HepG2 (cell line): ENCODE results near the gene DHH. TPM values are rescaled to one million over a fixed set of nuclear protein-coding genes. Genes with fewer than 3 reads are reported as not detected.

Experiments used
- E2F2 ChIP-seq: sonication (generic); formaldehyde crosslinking; IDR thresholded peaks from 2 replicates; pipeline ENCODE4 v1.4.0; 2020; ENCODE audit warnings: missing genetic modification reagents, borderline replicate concordance
- HDAC1 ChIP-seq: sonication (generic); formaldehyde crosslinking; IDR thresholded peaks from 2 replicates; pipeline ENCODE4 v1.5.1; 2020; ENCODE audit warnings: mild to moderate bottlenecking, missing genetic modification reagents
- HOXA3 ChIP-seq: sonication (generic); formaldehyde crosslinking; IDR thresholded peaks from 2 replicates; pipeline ENCODE4 v1.5.0; 2020; ENCODE audit warnings: missing genetic modification reagents
- KAT8 ChIP-seq: IDR thresholded peaks from 2 replicates; pipeline ENCODE4 v1.6.1; 2016; ENCODE audit warnings: missing genetic modification reagents, missing compliant biosample characterization
- MBNL3 ChIP-seq: fragments of 250-450 bp; sonication (Bioruptor Pico); conservative IDR thresholded peaks from 2 replicates; pipeline ENCODE4 v1.8.0; 2022; ENCODE audit warnings: mild to moderate bottlenecking, inconsistent platforms
- SMAD3 ChIP-seq: sonication (generic); formaldehyde crosslinking; IDR thresholded peaks from 2 replicates; pipeline ENCODE4 v1.4.0; 2020; ENCODE audit warnings: missing genetic modification reagents
- ZBTB25 ChIP-seq: IDR thresholded peaks from 2 replicates; pipeline ENCODE4 v1.6.1; 2018; ENCODE audit warnings: missing genetic modification reagents
- ZBTB7A ChIP-seq: sonication (generic); formaldehyde crosslinking; IDR thresholded peaks from 2 replicates; pipeline ENCODE4 v1.8.0; 2022; ENCODE audit warnings: mild to moderate bottlenecking, missing genetic modification reagents
- ZNF430 ChIP-seq: sonication (generic); formaldehyde crosslinking; IDR thresholded peaks from 2 replicates; pipeline ENCODE4 v1.9.0; 2021; ENCODE audit warnings: mild to moderate bottlenecking, missing genetic modification reagents
- ZNF564 ChIP-seq: sonication (generic); formaldehyde crosslinking; IDR thresholded peaks from 2 replicates; pipeline ENCODE4 v1.8.1; 2023; ENCODE audit warnings: mild to moderate bottlenecking, missing genetic modification reagents
- ZNF607 ChIP-seq: sonication (generic); formaldehyde crosslinking; IDR thresholded peaks from 2 replicates; pipeline ENCODE4 v1.5.1; 2020; ENCODE audit warnings: missing genetic modification reagents, mild to moderate bottlenecking, borderline replicate concordance
- ZNF737 ChIP-seq: sonication (generic); formaldehyde crosslinking; IDR thresholded peaks from 2 replicates; pipeline ENCODE4 v1.5.0; 2020; ENCODE audit warnings: missing genetic modification reagents, mild to moderate bottlenecking, borderline replicate concordance
- ZNF747 ChIP-seq: sonication (generic); formaldehyde crosslinking; IDR thresholded peaks from 2 replicates; pipeline ENCODE4 v1.8.1; 2023; ENCODE audit warnings: missing genetic modification reagents, mild to moderate bottlenecking, borderline replicate concordance
- ZNF749 ChIP-seq: sonication (generic); formaldehyde crosslinking; IDR thresholded peaks from 2 replicates; pipeline ENCODE4 v1.8.0; 2022; ENCODE audit warnings: mild to moderate bottlenecking, missing genetic modification reagents, moderate library complexity, borderline replicate concordance
- ZNF773 ChIP-seq: sonication (generic); formaldehyde crosslinking; IDR thresholded peaks from 2 replicates; pipeline ENCODE4 v1.4.0; 2020; ENCODE audit warnings: missing genetic modification reagents, borderline replicate concordance
- ZNF879 ChIP-seq: sonication (generic); formaldehyde crosslinking; IDR thresholded peaks from 2 replicates; pipeline ENCODE4 v1.8.1; 2023; ENCODE audit warnings: missing genetic modification reagents
- polyA plus RNA-seq, 8 experiments: library from polyadenylated mRNA; depleted of rRNA in 3 of 8; stranded (reverse) in 7 of 8; unstranded in 1 of 8; fragments of >200 nt; fragmentation: Illumina TruSeq in 4 of 8; extraction: Trizol in 4 of 8; gene quantifications; 2 replicates each; pipeline versions ENCODE4 v1.2.1 to v1.2.3, GENCODE V29; 2011 to 2016; ENCODE audit warnings: low read depth in 4 of 8, missing spikeins in 1 of 8, mixed read lengths in 1 of 8; ENCODE audit not compliant: insufficient read depth in 1 of 8
- total RNA-seq, 5 experiments: library from RNA; depleted of rRNA; stranded (reverse); fragments of >200 nt; fragmentation: Illumina TruSeq; extraction: Trizol; gene quantifications; 2 replicates each; pipeline ENCODE4 v1.2.3, GENCODE V29; 2016; ENCODE audit warnings: low read depth in 1 of 5
- TF ChIP-seq, protein P1 (sequence below): sonication (generic); formaldehyde crosslinking; IDR thresholded peaks from 2 replicates; pipeline ENCODE4 v1.4.0; 2020; ENCODE audit warnings: missing genetic modification reagents
- TF ChIP-seq, protein P2 (sequence below): IDR thresholded peaks from 2 replicates; pipeline ENCODE4 v1.6.1; 2012; ENCODE audit warnings: low read length, improper control_type of control experiment
- TF ChIP-seq, protein P3 (sequence below): sonication (generic); formaldehyde crosslinking; IDR thresholded peaks from 2 replicates; pipeline ENCODE4 v1.4.0; 2020; ENCODE audit warnings: missing genetic modification reagents

The DHH gene
- total and polyA plus RNA-seq, 2 of the 13 experiments (the other 11 are each of a cell fraction or from before 2014, with no cell fraction given): not detected

DNA sequence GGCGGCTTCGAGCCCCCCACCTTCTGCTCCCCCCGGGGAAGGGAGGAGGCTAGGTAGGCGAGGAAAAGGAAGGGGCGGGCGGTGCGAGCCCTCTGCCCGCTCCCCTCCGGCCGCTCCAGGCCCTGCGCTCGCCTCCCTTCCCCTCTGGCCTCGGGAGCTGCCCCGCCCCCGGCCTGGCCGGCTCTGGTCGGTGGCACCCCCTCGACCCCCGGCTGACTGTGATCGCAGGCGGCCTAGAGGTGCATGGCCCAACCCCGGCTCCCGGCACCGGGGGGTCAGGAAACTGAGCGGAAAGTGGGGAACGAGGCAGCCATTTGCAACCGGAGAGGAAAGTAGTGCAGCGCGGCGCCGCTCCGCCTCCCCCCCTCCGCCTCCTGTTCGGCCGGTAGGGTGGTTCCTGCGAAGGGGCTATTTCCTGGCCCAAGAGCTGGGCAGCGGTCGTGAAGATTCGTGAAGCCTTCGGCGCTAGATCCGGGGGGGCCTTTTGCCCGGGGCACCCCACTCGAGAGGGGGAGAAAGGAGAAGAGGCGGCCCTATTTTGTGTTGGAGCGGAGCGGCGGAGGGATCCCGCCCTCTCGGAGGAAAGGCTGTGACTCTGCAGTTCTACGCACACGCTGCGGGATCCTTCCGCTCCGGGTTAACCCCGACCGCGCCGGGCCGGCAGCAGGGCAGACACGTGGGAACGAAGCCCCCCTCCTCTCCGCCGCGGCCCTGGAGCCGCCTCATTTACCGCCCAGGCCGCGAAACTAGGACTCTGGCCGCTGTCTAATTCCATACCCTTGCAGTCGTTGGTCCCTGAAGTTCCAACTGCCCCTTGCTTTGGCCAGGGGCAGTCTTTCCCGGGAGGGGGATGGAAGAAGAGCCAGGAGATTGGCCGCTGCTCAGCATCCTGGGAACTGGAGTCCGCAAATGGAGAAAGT lies 34.1 kb downstream of the DHH start, which contains the start of gene KMT2D (continued):
- TF ChIP-seq, protein P1, sequence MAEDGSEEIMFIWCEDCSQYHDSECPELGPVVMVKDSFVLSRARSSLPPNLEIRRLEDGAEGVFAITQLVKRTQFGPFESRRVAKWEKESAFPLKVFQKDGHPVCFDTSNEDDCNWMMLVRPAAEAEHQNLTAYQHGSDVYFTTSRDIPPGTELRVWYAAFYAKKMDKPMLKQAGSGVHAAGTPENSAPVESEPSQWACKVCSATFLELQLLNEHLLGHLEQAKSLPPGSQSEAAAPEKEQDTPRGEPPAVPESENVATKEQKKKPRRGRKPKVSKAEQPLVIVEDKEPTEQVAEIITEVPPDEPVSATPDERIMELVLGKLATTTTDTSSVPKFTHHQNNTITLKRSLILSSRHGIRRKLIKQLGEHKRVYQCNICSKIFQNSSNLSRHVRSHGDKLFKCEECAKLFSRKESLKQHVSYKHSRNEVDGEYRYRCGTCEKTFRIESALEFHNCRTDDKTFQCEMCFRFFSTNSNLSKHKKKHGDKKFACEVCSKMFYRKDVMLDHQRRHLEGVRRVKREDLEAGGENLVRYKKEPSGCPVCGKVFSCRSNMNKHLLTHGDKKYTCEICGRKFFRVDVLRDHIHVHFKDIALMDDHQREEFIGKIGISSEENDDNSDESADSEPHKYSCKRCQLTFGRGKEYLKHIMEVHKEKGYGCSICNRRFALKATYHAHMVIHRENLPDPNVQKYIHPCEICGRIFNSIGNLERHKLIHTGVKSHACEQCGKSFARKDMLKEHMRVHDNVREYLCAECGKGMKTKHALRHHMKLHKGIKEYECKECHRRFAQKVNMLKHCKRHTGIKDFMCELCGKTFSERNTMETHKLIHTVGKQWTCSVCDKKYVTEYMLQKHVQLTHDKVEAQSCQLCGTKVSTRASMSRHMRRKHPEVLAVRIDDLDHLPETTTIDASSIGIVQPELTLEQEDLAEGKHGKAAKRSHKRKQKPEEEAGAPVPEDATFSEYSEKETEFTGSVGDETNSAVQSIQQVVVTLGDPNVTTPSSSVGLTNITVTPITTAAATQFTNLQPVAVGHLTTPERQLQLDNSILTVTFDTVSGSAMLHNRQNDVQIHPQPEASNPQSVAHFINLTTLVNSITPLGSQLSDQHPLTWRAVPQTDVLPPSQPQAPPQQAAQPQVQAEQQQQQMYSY (CRISPR knock-in tag): no peak
- TF ChIP-seq ZBTB25 (CRISPR knock-in tag) (peak; percentile 87), ZNF607 (CRISPR knock-in tag) (peak; percentile 82; the same call in 1 of the 2 replicates), ZNF430 (CRISPR knock-in tag) (peak; percentile 71), ZNF879 (CRISPR knock-in tag) (no peak), ZNF773 (CRISPR knock-in tag) (no peak), ZNF749 (CRISPR knock-in tag) (0 out of 2 replicates have a peak, but pooled peaks have one; percentile 65), ZBTB7A (peak; percentile 56), E2F2 (CRISPR knock-in tag) (no peak), ZNF747 (CRISPR knock-in tag) (peak; percentile 47; the same call in 1 of the 2 replicates), ZNF564 (CRISPR knock-in tag) (peak; percentile 81; the same call in 1 of the 2 replicates), KAT8 (peak; percentile 93), HDAC1 (peak; percentile 92), MBNL3 (no peak), HOXA3 (CRISPR knock-in tag) (peak; percentile 87), SMAD3 (CRISPR knock-in tag) (peak; percentile 80), ZNF737 (CRISPR knock-in tag) (peak; percentile 14; the same call in 1 of the 2 replicates)
- TF ChIP-seq, protein P2, sequence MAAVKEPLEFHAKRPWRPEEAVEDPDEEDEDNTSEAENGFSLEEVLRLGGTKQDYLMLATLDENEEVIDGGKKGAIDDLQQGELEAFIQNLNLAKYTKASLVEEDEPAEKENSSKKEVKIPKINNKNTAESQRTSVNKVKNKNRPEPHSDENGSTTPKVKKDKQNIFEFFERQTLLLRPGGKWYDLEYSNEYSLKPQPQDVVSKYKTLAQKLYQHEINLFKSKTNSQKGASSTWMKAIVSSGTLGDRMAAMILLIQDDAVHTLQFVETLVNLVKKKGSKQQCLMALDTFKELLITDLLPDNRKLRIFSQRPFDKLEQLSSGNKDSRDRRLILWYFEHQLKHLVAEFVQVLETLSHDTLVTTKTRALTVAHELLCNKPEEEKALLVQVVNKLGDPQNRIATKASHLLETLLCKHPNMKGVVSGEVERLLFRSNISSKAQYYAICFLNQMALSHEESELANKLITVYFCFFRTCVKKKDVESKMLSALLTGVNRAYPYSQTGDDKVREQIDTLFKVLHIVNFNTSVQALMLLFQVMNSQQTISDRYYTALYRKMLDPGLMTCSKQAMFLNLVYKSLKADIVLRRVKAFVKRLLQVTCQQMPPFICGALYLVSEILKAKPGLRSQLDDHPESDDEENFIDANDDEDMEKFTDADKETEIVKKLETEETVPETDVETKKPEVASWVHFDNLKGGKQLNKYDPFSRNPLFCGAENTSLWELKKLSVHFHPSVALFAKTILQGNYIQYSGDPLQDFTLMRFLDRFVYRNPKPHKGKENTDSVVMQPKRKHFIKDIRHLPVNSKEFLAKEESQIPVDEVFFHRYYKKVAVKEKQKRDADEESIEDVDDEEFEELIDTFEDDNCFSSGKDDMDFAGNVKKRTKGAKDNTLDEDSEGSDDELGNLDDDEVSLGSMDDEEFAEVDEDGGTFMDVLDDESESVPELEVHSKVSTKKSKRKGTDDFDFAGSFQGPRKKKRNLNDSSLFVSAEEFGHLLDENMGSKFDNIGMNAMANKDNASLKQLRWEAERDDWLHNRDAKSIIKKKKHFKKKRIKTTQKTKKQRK: no peak
- TF ChIP-seq, protein P3, sequence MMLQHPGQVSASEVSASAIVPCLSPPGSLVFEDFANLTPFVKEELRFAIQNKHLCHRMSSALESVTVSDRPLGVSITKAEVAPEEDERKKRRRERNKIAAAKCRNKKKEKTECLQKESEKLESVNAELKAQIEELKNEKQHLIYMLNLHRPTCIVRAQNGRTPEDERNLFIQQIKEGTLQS (CRISPR knock-in tag): peak; percentile 53; the same call in 1 of the 2 replicates
